Sigmoid colon (tissue), 4 donors: ENCODE measurements around the gene IFI27L1.

Experiments used
- EP300 ChIP-seq, 4 donors: sonication (generic); formaldehyde crosslinking; IDR thresholded peaks; one replicate each; pipeline ENCODE4 v1.6.1; 2017; ENCODE audit warnings: antibody characterized with exemption in 4 of 4
- POLR2A ChIP-seq, 2 donors: fragments of 450-650 bp; IDR thresholded peaks; one replicate each; pipeline ENCODE4 v1.6.1; 2016; ENCODE audit warnings: antibody characterized with exemption in 2 of 2, mild to moderate bottlenecking in 2 of 2, moderate library complexity in 2 of 2
- POLR2AphosphoS5 ChIP-seq, 4 donors: sonication (generic); formaldehyde crosslinking; IDR thresholded peaks; one replicate each; pipeline ENCODE4 v1.6.1; 2017; ENCODE audit warnings: antibody characterized with exemption in 4 of 4
- TF ChIP-seq, protein P1 (sequence below), 4 experiments: fragments of 450-650 bp in 3 of 4; fragments of 200-600 bp in 1 of 4; IDR thresholded peaks; one replicate each; pipeline ENCODE4 v1.5.1; 2016 to 2019; ENCODE audit warnings: antibody characterized with exemption in 4 of 4, mild to moderate bottlenecking in 3 of 4, moderate library complexity in 2 of 4

DNA sequence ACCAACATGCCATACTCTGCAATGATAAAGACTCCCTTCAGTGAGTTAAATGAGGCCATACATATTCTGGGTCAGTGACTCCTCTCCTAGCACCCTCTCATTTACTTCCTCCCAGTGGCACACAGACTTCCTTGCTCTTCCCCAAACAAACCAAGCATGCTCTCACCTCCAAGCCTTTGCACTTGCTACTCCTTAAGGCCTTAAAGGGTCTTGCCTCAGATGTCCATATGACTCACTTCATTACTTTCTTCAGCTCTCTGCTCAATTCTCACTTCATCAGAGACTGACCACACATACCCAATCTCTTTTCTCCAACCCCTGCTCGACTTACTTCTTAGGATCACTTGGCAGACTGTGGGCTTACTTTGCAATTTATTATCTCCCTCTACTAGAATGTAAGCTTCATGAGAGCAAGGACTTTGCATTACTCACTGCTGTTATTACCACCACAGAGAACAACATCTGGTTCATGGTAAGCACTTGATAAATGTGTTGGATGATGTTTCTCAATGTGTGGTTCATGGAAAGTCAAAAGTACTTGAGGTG is 22.9 kb upstream of the IFI27L1 start:
- TF ChIP-seq, protein P1, sequence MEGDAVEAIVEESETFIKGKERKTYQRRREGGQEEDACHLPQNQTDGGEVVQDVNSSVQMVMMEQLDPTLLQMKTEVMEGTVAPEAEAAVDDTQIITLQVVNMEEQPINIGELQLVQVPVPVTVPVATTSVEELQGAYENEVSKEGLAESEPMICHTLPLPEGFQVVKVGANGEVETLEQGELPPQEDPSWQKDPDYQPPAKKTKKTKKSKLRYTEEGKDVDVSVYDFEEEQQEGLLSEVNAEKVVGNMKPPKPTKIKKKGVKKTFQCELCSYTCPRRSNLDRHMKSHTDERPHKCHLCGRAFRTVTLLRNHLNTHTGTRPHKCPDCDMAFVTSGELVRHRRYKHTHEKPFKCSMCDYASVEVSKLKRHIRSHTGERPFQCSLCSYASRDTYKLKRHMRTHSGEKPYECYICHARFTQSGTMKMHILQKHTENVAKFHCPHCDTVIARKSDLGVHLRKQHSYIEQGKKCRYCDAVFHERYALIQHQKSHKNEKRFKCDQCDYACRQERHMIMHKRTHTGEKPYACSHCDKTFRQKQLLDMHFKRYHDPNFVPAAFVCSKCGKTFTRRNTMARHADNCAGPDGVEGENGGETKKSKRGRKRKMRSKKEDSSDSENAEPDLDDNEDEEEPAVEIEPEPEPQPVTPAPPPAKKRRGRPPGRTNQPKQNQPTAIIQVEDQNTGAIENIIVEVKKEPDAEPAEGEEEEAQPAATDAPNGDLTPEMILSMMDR (IDR thresholded peaks at IDR 0.05) = no peak
- TF ChIP-seq EP300 (IDR thresholded peaks at IDR 0.05) (no peak), POLR2A (IDR thresholded peaks at IDR 0.05) (no peak), POLR2AphosphoS5 (IDR thresholded peaks at IDR 0.05) (peak in 1 of 4 donors; percentile 5)
